Stimulated activated CD4-positive, alpha-beta T cell treated with anti-CD3 and anti-CD28 coated beads, Interleukin-15, amount 100 ng/mL, for 24 hours (primary cell): Measurements from ENCODE around the gene FAM47B.

Experiments
- DNase-seq: peaks from one replicate; pipeline ENCODE4 v3.0.0-alpha.2; 2020

The FAM47B gene

DNA sequence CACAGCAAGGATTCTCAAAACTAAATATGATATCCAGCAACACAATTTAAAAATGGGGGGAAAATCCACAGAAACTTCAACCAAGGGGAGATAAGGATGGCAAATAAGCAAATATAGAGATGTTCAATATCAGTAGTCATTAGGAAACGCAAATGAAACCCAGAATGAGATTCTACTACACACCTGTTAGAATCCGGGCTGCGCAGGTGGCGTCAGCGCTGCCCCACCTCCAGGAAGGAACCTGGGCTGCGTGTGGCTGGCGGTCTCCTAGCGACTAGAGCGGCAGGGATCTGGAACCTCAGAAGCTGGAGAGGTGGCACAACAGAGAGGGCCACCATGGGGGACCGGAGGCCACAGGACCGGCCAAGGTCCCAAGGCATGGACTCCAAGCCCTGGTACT, at the start of gene FAM47B:
TSS of gene FAM47B (plus strand) at position 301 of the 400 bp plus-strand sequence. CDS start at position 337, 36 bp downstream.
- DNase-seq = no peak

DNA sequence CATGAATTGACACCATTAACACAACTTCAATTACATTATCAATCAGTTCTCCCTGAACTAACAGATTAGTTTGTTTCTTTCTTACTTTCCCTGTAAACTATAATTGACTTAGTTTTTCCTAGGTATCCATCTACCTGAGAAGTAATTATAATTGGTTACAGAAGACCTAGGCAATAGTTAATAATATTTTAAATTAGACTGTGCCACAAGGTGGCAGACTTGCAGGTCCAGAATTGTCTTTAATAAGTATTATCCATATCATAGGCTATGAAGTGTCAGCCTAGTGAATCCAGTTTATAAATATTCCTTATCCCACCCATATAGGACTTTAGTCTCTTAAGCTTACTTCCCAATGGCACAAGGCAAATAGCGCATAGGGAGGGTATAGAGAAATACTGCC, 48.9 kb upstream of the FAM47B start:
- no peak for DNase-seq

- no peak for DNase-seq
Measured at GRCh38 chrX:34900691-34901090, 41.9 kb upstream of the FAM47B start.

DNA sequence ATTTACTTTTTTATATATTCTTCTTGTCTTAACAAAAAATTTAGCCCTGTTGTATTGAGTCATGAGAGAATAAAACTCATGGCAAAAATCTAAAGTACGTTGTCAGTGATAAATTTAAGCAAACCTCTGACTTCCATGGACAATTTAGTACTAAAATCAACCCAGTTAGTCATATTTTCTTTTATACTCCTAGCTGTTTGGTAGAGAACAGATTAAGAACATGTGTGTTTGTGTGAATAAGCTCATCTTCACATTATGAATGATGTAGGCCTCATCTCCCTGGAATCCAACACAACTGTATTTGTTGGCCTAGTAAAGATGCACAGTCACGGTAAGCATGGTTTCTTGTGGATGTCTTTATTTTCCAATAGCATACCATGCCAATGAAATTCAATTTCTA, 40.8 kb upstream of the FAM47B start:
- no peak for DNase-seq

- no peak for DNase-seq
Measured at GRCh38 chrX:34903316-34903715, 39.3 kb upstream of the FAM47B start.

DNA sequence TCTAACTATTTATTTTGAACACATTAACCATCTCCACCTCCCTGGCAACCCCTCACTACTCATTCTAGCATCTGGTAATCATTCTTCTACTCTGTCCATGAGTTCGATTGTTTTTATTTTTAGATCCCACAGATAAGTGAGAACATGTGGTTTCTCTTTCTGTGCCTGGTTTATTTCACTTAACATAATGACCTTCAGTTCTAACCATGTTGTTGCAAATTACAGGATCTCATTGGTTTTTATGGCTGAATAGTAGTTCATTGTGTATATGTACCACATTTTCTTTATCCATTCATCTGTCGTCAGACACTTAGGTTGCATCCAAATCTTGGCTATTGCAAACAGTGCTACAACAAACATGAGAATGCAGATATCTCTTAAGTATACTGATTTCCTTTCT, 33.4 kb upstream of the FAM47B start:
- DNase-seq = no peak

DNA sequence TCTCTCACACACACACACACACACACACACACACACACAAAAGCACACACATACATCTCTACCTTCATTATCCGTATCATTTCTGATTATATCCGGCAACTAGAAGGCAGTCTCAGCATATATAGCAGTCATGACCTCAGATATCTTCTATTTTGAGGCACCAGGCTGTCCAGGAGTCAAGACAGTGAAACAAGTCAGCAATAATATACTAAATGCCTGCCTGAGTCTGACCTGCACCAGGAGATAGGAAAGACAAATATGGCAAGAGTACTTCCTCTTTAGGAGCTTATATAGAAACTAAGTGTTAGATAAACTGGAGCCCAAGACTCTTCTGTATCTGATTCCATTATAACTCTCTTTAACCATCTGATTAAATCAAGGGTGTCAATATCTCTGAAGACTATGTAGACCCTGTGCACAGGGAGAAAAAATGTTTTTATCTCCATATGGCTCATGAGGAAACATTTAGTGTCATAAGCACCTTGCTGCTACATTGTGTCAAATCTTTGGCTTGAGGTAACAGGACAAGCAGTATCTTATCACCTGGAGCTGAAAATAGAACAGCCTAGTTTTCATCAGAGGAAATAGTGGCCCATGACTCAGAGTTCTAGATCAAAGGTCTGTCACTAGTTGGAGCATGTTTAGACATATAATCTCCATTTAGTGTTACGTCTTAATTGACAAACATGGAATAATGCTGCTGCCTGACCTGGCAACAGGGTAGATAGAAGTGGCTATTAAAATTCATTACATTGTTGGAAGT, 27.0 kb upstream of the FAM47B start:
- DNase-seq = no peak

DNA sequence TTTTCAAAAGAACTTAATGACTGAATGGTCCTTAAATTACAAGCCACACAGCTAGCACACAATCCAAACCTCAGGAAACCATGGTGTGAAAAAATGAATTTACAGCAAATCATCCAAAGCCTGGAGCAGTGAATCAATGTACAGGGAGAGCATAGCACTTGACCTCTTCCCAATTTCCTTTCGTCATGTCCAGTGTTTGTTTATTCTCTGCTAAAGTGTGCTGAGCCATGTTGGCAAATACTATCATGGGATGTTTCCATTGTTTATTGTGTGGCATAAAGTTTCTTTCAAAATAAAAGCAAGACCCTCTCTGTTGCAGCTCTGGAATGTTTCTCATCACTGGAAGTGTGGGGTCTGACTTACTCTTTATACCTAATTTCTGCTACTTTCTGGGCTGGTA, 25.4 kb upstream of the FAM47B start:
- DNase-seq = no peak

- no peak for DNase-seq
Measured at GRCh38 chrX:34918091-34918736, 24.4 kb upstream of the FAM47B start.

DNA sequence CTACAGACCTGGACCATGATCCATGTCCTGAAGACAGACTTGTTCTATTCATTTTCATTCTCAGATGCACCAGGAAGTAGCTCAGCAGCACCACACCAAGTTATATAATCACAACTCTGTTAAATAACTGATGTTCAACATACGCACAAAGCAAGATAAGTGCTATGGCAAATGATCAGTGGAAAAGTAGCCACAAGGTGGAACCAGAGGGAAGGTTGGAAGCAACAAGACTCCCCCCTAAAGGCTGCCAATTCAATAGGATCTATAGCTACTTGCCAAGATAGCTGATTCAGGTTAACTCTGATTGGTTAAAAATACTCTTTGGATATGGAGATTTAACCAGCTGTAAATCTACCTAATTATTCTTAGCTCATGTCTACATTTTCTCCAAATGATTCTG, 23.7 kb upstream of the FAM47B start:
- DNase-seq = no peak

GRCh38 chrX:34927866-34928265, 14.7 kb upstream of the FAM47B start:
- DNase-seq = no peak

GRCh38 chrX:34943235-34943634, 639 bp downstream of the FAM47B start:
- DNase-seq = no peak

DNA sequence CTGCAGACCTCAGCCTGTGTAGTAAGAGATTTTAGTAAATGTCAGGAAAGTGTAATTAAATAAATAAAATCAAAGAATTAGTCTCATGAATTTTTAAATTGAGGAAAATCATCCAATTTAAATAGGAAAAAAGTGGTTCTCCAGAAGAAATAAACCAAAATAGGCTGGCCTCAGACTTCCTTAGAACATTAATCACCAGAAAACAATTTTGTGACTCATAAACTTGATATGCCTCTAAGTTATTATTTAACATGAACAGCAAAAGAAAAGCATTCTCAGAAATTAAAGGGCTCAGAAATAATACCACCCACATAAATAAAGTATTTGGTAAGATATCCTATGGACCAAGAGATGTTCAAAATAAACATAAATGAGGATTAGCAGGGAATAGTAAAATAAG, 14.3 kb downstream of the FAM47B start:
- no peak for DNase-seq

DNA sequence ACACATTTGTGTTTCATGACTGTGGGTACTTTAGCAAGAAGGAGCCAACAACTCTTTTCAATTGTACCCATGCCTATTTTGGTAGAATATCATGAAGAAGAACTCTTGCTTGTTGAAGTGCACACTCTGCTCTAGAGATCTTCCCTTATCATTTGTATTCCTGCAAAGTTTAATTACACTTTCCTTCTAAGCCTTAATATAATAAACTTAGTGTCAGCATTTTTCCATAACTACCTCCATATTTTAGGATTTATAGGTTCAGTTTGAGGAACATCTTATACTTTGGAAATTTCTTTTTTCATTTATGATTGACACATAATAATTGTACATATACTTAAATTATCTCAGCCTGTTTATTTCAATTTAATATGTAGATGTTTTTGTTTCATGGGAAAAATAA, 19.1 kb downstream of the FAM47B start:
- no peak for DNase-seq

- no peak for DNase-seq
Measured at GRCh38 chrX:34972206-34972605, 29.6 kb downstream of the FAM47B start.

GRCh38 chrX:34978171-34978570, 35.6 kb downstream of the FAM47B start:
- DNase-seq = no peak

DNA sequence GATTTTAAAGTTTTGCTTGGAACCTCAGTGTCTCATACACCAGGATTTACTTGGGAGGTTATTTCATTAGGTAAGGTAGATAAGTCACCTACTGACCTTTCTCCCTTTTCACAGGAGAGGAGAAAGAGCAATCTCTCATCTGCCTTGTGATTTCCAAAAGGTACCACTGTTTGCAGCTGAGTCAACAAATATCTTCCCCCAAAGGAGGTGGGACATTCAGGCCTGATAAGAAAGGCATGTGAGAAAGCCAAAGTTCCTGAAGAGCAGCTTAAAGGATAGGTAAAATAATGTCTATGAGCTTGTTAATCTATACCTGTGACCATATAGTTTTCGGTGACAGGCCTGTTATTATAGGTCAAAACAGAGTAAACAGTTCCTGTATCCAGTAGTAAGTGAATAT, 45.0 kb downstream of the FAM47B start:
- DNase-seq = no peak
